Measurements from ENCODE around the gene CCNI2.

- TF ChIP-seq EZH2 (IDR thresholded peaks at IDR 0.05; ENCODE audit: borderline replicate concordance, low read length): no peak
- TF ChIP-seq, protein P1, sequence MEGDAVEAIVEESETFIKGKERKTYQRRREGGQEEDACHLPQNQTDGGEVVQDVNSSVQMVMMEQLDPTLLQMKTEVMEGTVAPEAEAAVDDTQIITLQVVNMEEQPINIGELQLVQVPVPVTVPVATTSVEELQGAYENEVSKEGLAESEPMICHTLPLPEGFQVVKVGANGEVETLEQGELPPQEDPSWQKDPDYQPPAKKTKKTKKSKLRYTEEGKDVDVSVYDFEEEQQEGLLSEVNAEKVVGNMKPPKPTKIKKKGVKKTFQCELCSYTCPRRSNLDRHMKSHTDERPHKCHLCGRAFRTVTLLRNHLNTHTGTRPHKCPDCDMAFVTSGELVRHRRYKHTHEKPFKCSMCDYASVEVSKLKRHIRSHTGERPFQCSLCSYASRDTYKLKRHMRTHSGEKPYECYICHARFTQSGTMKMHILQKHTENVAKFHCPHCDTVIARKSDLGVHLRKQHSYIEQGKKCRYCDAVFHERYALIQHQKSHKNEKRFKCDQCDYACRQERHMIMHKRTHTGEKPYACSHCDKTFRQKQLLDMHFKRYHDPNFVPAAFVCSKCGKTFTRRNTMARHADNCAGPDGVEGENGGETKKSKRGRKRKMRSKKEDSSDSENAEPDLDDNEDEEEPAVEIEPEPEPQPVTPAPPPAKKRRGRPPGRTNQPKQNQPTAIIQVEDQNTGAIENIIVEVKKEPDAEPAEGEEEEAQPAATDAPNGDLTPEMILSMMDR (IDR thresholded peaks at IDR 0.05; ENCODE audit: low read length): no peak
Observed at GRCh38 chr5:132734687-132735086, 12.5 kb upstream of the CCNI2 start.

All from OCI-LY1 (cell line).